ENCODE measurements around the gene MYO9B. TPM values are rescaled to one million over a fixed set of nuclear protein-coding genes. Genes with fewer than 3 reads are reported as not detected.

MYO9B gene
- total and polyA plus RNA-seq, 10 donors: 70.5 to 329 (median 256) TPM

DNA sequence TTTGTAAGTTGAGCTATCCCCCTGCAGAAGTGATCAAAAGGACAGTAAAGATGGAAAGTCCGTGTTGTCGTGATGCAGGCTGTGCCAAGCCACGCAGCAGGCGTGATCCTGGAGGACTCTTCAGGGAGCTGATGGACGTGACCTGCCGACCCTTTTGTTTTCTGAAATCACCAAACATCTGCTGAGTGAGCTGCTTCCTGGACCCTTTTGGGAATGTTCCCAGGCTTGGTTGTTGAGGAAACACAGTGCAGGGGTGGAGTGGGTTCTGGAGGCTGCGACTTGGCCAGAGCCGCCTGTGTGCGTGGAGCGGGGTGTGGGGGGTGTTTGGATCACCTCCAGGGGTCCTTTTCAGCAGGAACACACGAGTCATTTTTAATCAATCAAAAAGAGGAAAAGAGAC is 33.6 kb upstream of the MYO9B start:
- Histone ChIP-seq H3K36me3 (no peaks in the 10 kb centered on the region), H3K27me3 (replicated peaks in 1 of 7) (peaks cover 0 to 14% (median 0%) of the 10 kb centered on the region in 7 donors), H3K27ac (no peak overlapping the region), H3K9me3 (no peaks in the 10 kb centered on the region), H3K4me1 (no peaks in the 10 kb centered on the region), H3K4me3 (no peak overlapping the region)
- TF ChIP-seq, protein P1, sequence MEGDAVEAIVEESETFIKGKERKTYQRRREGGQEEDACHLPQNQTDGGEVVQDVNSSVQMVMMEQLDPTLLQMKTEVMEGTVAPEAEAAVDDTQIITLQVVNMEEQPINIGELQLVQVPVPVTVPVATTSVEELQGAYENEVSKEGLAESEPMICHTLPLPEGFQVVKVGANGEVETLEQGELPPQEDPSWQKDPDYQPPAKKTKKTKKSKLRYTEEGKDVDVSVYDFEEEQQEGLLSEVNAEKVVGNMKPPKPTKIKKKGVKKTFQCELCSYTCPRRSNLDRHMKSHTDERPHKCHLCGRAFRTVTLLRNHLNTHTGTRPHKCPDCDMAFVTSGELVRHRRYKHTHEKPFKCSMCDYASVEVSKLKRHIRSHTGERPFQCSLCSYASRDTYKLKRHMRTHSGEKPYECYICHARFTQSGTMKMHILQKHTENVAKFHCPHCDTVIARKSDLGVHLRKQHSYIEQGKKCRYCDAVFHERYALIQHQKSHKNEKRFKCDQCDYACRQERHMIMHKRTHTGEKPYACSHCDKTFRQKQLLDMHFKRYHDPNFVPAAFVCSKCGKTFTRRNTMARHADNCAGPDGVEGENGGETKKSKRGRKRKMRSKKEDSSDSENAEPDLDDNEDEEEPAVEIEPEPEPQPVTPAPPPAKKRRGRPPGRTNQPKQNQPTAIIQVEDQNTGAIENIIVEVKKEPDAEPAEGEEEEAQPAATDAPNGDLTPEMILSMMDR (IDR thresholded peaks at IDR 0.05 in 8 of 11, conservative IDR thresholded peaks at IDR 0.05 in 3 of 11): no peak
- TF ChIP-seq POLR2AphosphoS5 (IDR thresholded peaks at IDR 0.05) (peak in 1 of 3 donors; percentile 46), POLR2A (IDR thresholded peaks at IDR 0.05) (no peak)
- DNase-seq: no peak
- intact Hi-C loops (cut with DNase I; ENCODE audit: low total_unique reads): no loop called here
- WGBS, 5 donors: 36 to 44% (median 39%) methylated on average over 11 of the region's 11 CpGs

DNA sequence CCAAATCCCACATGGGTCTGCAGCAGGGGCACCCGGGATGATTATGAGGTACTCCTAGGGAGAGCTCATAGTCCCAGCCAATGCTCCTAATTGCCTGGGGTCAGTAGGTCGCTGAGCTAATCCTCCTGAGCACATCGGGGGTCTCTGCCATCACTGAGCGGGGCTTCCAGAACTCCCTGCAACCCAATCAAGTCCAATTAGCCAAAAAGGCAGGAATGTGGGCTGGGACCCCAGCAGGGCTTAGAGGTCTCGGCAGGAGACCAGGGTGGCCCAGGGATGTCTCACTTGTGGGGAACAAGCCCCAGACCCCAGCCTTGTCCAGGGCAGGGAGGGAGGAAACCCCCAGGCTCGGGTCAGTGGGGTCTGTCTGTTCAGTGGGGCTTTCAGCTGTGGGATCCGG is 31.8 kb upstream of the MYO9B start:
- Histone ChIP-seq H3K4me3 (no peak overlapping the region), H3K4me1 (no peaks in the 10 kb centered on the region), H3K9me3 (no peaks in the 10 kb centered on the region), H3K27me3 (replicated peaks in 1 of 7) (peaks cover 0 to 3% (median 0%) of the 10 kb centered on the region in 7 donors), H3K27ac (no peak overlapping the region), H3K36me3 (peaks cover 0 to 16% (median 2%) of the 10 kb centered on the region in 6 donors)
- intact Hi-C loops (cut with DNase I; ENCODE audit: low total_unique reads): no loop called here
- TF ChIP-seq, protein P1 (IDR thresholded peaks at IDR 0.05 in 8 of 11, conservative IDR thresholded peaks at IDR 0.05 in 3 of 11): no peak
- no peak for TF ChIP-seq POLR2A (IDR thresholded peaks at IDR 0.05)
- no peak for TF ChIP-seq POLR2AphosphoS5 (IDR thresholded peaks at IDR 0.05)
- no peak for DNase-seq
- WGBS, 5 donors: 67 to 89% (median 76%) methylated on average over 2 to 7 of the region's 7 CpGs

GRCh38 chr19:17045907-17046502 is 29.6 kb upstream of the MYO9B start:
- 84 to 93% (median 88%) methylated on average over 5 of the region's 5 CpGs for WGBS, 5 donors
- intact Hi-C loops (cut with DNase I; ENCODE audit: low total_unique reads): no loop called here
- Histone ChIP-seq H3K4me1 (no peaks in the 10 kb centered on the region), H3K27ac (no peak overlapping the region), H3K9me3 (no peaks in the 10 kb centered on the region), H3K27me3 (replicated peaks in 1 of 7) (no peaks in the 10 kb centered on the region), H3K36me3 (peaks cover 0 to 38% (median 23%) of the 10 kb centered on the region in 6 donors), H3K4me3 (no peak overlapping the region)
- DNase-seq: no peak
- TF ChIP-seq, protein P1 (IDR thresholded peaks at IDR 0.05 in 8 of 11, conservative IDR thresholded peaks at IDR 0.05 in 3 of 11): no peak
- TF ChIP-seq POLR2AphosphoS5 (IDR thresholded peaks at IDR 0.05): no peak
- TF ChIP-seq POLR2A (IDR thresholded peaks at IDR 0.05): no peak

GRCh38 chr19:17048885-17049453 is 26.6 kb upstream of the MYO9B start:
- H3K4me3 ChIP-seq: no peak overlapping the region
- H3K27me3 ChIP-seq (replicated peaks in 1 of 7): no peaks in the 10 kb centered on the region
- H3K9me3 ChIP-seq: no peaks in the 10 kb centered on the region
- H3K36me3 ChIP-seq: peaks cover 0 to 68% (median 49%) of the 10 kb centered on the region in 6 donors
- no peaks in the 10 kb centered on the region for H3K4me1 ChIP-seq
- intact Hi-C loops (cut with DNase I; ENCODE audit: low total_unique reads): no loop called here
- DNase-seq: no peak
- 88 to 94% (median 91%) methylated on average over 16 of the region's 16 CpGs for WGBS, 5 donors
- TF ChIP-seq, protein P1 (IDR thresholded peaks at IDR 0.05 in 8 of 11, conservative IDR thresholded peaks at IDR 0.05 in 3 of 11): no peak
- peak in 1 of 3 donors; percentile 19 for TF ChIP-seq POLR2AphosphoS5 (IDR thresholded peaks at IDR 0.05)
- no peak for TF ChIP-seq POLR2A (IDR thresholded peaks at IDR 0.05)
- H3K27ac ChIP-seq: no peak overlapping the region

Data from spleen (tissue), 11 donors.